HG03457 (cell line): ENCODE measurements around the gene TCF7L2.
"Not testable (repeated sequence)": the region's sequence is repeated elsewhere in the genome, so short reads cannot be mapped to it uniquely, and the experiment has no call there.

Experiments used
- ATAC-seq: cut with Tn5 transposase; IDR thresholded peaks from one replicate; pipeline ENCODE4 v1.9.1; 2021; ENCODE audit warnings: moderate number of reproducible peaks; ENCODE audit not compliant: unreplicated experiment

The TCF7L2 gene

DNA sequence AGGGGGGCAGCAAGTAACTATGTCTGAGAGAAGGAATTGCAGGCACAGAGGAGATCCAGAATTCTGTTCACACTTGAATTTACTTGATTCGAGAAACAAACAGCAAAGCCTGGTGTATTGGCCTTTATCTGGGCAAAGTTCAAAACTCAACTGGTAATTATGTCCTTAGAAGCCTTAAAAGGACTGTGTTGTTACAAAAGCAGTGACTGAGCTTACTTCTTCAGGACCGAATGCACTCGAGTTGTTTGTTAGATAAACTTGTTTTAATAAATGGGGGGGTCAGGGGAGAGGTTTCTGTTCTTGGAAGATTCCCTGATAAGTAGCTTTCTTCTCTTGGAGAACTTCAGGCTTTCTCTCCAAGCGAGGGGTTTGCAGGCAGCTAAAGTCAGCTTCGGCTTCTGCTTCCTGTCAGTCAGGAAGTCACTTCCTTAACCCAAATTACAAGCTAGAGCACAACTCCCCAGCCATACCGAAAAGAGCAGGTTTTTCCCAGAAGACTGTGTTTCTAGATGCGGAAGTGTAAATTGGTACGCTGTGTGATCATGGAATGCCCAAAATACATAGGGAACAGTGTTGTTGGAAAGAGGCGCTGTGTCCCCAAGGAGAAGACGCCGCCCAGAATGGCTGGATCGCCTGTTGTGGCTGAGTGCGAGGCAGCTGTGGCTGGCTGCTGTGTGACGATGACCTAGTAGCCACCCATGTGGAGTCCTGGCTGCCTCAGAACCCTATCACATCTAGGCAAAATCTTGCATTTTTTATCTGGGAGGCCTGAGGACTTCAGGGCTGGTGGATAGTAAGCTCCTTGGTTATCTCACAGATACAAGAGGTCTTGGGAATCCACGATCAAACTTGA lies 110.4 kb downstream of the TCF7L2 start:
- no peak for ATAC-seq

DNA sequence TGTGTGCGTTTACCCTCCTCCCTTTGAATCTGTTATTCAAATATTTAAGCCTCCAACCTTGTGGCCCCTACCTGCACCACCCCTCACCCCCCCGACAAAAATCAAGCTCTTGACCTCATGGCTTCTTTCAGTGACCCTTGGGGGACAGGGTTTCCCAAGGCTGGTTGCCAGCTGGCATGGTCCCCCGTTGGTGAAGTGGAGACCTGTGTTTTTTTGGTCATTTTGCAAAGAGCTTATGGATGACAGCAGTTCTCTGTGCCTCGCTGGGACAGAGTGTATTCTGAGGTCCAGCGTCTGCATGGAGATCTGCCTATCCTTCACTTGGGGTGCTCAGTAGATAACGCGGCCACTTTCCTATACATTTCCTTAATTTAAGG lies 111.0 kb downstream of the TCF7L2 start:
- no peak for ATAC-seq

DNA sequence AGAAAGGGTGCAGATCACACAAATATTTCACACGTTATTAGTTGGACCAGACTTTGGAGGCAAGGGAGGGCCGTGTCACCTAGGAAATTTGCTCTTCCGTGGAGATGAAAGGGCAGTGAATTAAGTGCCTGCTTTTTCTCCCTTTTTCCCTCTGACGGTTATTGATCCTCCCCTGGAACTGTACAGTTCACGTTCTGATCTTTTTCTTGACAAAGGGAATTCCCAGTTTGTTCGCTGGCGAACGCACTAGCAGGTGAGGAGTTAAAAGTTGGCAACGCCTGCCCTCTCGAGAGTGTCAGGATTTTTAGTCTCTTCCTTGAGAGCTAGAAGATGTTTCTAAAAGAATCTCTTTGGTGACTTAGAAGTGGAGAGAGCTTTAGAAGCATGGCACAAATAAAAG lies 111.5 kb downstream of the TCF7L2 start:
- no peak for ATAC-seq

DNA sequence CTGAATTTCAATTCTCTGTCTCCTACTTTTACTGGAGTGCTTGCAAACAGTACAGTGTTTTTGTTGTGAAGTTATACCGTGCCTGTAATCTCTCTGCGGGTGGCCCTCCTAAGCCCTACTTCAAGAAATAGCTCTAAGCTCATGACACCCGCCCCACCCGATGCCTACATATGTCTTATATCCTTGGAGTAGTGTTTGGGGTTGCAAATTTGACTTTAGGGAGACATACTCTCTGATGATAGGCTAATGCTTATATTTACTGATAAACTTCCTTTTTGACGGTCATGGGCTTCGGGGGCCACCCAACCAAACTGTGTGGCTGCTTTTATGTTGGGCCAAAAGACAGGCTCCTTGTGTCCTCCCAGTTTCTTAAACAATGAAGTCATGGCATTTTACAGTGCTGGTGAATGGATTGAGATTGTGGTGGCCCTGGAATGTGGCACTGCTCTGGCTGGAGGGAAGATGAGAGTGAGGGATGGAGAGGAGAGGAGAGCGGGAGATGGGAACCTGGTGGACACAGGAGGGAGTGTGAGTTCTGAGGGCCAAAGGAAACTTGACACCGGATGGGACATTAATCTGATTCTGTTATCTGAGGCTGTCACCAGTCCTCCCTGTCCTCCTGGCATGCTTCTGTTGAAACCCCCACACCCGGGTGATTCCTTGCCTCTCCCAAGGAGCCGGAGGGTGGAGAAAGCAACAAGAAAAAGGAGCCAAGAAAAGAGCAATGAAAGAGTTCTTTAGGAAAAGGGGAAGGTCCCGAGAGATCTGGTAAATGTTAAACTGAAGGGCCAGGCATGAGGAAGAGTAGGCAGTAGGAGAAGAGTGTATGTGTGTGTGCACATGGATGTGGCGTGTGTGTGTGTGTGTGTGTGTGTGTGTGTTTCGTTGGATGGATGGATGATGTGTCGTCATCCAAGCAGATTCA lies 113.3 kb downstream of the TCF7L2 start:
- ATAC-seq: no peak

DNA sequence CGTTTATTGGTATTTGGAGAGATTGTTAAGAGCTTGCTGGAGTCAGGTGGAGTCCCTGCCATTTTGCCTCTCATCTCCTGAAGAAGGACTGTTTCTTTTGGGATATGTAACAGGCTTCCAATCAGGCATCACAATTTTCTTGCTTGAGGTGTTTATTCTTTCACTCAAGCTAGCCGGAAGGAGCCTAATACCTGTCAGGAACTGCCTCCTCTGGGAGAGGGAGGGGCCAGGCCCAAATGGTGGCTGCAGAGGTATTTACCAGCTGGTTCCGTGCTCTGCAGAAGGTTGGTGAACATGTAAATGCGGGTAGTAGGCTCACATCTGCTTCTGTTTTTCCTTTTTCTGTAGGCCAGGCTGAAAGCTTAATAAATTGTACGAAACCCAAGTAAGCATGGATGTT lies 114.0 kb downstream of the TCF7L2 start:
- no peak for ATAC-seq

DNA sequence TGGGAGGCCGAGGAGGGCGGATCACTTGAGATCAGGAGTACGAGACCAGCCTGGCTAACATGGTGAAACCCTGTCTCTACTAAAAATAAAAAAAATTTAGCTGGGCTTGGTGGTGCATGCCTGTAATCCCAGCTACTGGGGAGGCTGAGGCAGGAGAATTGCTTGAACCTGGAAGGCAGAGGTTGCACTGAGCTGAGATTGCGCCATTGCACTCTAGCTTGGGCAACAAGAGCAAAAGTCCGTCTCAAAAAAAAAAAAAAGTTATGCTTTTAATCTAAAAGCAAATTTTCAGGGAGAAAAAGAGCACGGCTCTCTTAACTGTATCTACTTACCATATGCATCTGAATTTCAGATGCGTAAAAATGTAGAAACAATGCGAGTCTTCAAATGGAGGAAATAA lies 116.1 kb downstream of the TCF7L2 start:
- not testable (repeated sequence) for ATAC-seq

DNA sequence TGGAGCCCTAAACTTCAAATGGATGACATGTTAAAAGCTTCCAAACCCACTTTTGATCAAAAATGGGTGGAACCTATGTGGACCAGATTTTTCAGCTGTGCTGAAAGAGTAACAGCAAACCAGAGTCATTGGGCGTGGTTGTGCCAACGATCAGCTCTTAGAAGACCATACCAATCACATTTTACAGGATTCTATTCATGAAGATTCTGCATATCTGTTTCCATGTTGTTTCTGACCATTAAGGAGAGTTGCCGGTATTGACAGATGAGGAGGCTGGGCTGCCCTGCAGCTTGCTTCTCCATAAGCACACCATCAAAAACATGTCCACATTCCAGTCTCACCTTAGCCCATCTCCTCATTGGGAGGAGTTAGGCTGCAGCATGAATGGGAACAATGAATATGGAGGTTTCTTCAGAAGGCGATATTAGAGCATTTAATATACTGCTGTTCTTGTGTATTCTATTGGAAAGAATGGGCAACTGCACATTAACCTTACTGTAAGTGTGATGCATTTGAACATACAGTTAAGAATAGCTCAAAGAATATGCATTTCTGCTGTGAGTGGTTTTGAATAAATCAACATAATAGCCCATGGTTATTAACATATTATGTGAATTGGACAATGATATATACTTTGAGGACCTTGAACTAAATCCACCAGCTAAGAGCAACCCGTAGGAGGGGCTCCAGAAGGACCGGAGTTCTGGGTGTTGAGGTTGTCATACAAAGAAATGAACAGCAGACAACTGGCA lies 116.7 kb downstream of the TCF7L2 start:
- no peak for ATAC-seq

DNA sequence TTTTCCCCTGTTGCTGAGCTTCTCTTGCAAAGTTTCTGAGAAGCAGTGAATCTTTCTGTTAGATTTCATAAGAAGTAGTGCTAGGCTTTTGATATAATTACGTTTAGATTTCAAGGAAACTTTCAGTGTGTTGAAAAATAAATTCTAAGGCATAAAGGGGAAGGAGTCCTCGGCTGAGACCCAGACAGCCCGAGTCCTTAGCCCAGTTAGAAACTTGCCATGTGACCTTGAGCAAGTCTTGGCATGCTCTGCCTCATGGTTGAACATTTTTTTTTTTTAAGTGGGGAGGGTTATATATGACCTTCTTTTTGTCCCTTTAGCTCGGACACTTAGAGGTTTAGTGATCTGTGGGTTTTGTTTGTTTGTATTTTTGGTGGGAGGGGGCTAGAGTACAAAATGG lies 117.5 kb downstream of the TCF7L2 start:
- ATAC-seq: no peak

DNA sequence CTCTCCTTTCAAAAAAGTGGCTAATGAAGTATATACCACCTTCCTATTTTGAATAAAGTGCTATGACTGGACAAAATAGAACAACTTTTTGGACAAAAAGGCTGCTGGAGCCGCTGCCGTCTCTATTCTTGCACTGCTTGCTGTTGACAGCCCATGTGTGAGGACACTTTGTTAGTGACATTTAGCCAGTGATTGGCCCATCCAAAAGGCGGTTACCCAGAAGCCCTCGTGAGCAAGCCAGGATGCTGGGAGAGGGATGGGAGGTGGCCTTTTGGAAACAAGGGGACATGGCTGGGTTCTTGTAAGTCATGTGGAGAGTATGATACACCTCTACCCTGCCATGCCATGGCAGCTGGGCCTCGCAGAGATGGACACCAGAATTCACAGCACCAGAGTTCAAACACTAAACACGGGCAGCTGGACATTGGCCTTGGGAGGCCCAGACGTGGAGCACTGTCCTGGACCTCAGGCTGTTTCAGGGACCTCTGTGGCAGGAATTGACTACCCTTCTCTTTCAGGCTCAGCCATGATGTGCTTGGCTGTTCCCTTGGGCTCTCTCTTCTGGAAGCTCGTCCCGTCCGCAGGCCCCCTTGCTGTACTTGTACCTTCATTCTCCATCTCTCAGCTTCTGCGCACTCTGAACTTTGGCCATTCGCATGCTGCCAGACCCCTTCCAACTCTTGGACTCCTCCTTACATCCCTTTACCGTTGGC lies 118.3 kb downstream of the TCF7L2 start:
- ATAC-seq: no peak

DNA sequence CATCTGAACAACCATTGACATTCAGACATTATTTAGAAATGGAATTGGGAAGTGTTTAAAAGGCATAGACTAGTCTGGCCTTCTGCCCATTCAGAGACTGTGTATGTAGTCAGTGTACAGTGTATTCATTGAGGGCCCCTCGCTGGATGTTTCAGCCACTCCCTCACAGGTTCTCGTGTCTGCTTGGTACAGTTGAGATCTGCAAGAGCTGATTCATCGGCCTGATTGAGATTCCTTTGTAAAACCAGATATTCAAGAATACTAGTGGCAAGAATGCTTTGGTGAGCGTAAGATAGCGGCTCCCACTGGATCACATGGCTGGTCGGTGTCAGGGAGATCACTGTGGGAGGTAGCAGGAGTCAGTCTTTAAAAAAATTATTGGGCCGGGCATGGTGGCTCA lies 119.5 kb downstream of the TCF7L2 start:
- ATAC-seq: no peak

DNA sequence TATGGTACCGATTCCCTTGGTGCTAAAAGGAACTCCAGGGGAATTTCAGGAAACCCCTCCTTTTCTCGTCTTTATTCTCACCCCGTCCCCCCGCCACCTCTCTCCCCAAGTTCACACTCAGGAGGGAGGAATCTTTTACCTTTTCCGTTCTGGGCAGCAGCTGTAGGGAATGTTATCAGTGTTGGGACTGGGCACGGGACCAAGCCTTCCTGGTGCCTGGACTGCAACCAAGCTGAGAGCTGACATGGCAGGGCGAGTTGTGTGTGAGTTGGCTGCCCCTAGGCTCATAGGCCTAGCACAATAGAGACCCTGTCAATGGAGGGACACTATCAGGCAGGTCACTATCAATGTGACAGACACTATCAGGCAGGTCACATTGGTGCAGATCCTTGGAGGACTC lies 121.4 kb downstream of the TCF7L2 start:
- no peak for ATAC-seq

DNA sequence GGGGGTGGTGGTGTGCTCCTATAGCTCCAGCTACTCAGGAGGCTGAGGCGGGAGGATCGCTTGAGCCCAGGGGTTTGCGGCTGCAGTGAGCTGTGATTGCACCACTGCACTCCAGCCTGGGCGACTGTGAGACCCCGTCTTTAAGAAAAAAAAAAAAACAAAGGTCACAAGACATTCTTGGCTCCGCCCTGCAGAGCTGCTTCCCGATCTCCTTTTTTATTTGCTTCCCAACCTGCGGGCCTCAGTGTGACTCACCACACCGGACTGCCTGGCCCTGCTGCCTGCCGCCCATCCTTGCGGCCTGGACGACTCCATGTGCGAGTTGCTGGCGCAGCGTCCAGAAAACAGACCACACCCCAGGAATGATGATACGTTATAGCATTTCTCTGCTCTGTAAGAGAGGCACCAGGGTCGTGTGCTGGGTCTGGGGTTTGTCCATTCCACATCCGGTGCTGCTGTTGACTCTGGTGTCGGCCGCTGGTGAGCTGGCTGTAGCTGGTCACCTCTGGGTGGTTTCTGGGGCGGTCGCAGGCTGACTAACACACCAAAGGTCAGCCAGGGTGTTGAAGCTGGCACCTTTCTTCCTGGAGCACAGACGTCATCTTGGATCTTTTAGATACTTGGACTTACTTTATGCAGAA lies 123.6 kb downstream of the TCF7L2 start:
- no peak for ATAC-seq

DNA sequence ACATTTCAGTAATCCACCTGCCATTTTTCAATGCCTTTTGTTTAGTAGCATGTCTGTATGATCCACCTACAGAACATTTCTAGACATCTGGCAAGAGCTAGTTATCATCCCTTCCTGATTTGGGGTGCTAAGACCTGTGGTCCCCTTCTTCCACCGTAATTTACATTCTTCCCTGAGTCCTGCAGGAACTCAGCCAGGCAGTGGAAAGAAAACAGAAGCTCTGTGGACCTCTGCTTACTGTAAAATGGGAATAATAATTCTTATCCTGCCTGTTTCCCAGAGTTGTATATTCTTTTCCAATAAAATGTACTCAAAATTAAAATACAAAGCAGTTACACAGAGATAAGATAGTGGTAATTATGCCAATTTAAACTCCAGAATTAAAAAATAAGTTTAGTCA lies 126.9 kb downstream of the TCF7L2 start:
- no peak for ATAC-seq

DNA sequence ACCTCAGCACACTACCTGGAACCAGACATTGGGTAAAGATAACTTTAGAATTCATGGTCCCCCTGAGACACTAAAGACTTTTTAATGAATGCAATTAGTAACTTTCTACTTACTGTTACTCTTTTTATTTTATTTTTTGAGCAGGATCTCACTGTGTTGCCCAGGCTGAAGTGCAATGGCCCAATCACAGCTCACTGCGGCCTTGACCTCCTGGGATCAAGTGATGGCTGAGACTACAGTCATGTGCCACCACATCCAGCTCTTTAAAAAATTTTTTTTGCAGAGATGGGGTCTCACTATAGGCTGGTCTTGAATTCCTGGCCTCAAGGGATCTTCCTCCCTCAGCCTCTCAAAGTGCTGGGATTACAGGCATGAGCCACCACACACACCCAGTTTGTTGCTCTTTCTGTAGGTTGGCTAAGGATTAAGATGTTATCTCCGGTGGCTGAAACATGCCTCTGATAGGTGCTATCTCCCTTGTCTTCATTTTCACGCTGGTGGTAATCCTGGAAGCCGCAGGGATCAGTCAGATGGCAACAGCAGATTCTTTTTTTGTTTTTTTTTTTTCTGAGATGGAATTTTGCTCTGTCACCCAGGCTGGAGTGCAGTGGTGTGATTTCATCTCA lies 128.3 kb downstream of the TCF7L2 start:
- no peak for ATAC-seq

DNA sequence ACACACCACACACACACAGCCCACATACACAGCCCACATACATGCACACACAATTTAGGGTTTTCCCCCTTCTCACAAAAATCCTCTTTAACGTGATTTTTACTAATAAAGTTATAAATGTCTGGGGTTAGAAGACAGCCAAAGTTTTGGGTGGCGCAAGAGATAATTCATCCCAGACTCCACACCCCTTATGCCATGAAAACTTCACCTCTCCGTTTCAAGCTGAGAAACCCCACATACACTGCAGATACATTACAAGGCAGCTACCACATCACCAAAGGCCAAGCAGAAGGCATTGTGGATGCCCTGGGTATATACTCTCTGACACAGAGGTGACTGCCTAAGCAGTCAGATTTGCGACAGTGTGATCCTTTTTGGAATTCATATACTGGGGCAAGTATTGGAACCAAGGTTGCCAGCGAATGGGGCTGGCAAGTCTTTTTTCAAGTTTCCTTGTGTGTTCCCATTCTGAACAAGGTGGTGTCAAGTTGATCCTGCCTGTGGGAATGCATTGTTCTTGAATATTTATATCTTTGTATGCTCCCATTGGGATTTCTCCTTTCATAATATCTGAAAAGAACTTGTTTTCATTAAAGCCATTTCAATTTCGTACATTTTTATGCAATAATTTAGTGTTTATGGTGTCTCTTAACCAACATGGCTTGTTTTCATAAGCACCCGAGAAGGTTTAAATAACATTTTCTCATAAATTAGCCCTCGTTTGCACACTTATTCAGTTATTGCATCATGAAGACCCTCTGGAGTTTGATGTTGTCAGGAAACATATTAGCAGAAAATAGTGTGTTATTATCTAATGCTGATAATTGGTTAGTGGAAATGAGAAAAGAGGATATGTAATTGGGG lies 130.2 kb downstream of the TCF7L2 start:
- ATAC-seq: no peak

DNA sequence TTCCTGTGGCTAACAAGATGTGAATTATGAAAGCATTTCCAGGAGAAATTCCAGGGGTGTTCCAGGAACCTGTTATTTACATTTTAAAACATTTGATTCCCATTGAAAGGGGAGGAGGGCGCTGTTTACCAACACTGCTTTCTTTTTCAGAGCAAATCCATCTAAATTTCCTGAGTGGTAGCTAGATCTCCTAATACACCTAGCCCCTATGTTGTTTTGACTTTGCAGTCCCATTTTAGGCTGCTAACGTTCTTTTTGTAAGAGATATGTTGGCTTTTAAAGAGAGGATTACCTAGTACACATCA lies 130.8 kb downstream of the TCF7L2 start:
- ATAC-seq: no peak

DNA sequence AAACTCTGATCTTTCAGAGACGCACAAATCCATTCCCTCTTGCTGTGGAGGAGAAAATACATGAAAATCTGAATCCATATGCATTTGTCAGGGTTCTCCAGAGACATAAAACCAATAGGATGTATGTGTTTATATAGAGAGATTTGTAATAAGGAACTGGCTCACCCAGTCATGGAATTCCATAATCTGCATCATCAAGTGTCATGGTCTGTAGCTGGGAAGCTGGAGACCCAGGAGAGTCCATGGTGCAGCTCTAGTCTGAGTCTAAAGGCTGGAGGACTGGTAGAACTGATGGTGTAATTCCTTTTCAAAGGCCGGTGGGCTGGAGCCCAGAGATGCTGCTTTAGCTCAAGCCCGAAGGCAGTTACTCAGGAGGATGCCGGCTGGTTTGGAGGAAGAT lies 134.0 kb downstream of the TCF7L2 start:
- no peak for ATAC-seq

DNA sequence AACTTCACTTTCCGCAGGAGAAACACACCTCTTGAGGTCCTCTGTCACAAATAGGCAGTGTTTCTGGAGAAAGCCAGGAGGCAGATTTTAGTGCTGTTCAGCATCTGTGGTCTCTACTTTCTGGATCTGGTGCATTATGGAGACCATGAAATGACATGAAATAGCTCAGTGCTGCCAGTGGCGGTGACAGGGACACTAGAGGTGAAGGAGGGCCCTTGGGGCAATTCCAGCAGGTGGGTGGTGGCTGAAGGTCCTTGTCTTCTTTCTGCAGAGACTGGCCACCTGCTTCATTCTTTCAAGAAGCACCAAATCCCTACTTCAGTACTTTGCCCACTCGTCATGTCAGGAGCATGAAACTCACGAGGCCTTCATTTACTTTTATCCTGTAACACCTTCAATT lies 135.7 kb downstream of the TCF7L2 start:
- ATAC-seq: no peak

DNA sequence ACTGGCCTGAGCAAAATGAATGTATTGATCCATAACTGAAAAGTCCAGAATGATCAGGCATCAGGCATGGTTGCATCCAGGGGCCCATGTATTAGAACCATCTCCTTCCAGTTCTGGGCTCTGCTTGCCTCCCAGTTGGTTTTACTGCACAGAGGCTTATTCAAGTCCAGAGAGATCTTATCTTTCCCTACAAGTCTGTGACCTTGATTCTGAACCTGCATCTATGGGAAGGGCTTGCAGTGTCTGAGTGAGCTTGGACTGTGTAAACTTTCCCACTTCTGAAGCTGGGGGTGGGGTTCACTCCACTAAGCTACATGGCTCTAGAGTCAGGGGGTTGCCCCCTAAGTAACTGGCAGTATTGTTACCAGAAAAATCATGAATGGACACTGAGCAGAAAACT lies 136.2 kb downstream of the TCF7L2 start:
- ATAC-seq: no peak
